ENCODE data around the gene EZR. TPM values are rescaled to one million over a fixed set of nuclear protein-coding genes. Genes with fewer than 3 reads are reported as not detected.

Gene EZR
- polyA plus RNA-seq, 3 donors: 68.1 to 95.8 (median 86.3) TPM

Small RNAs within 50 kb of the gene (small RNA-seq; reads per million reads assigned to genes)
- not detected for gene MIR3918 (ENCODE audit: insufficient read length, low read depth)

Other genes with a start within 250 kb of the EZR start
- gene DYNLT1, start 174.6 kb downstream of the EZR start, polyA plus RNA-seq: 100 to 1,000 TPM; 248 to 287 (median 286) TPM
- gene SYTL3, start 169.3 kb downstream of the EZR start, polyA plus RNA-seq: 10 to 100 TPM; 14.6 to 18.7 (median 14.8) TPM
- gene RSPH3, start 180.8 kb upstream of the EZR start, polyA plus RNA-seq: 1 to 10 TPM; 2.8 to 9.6 (median 4.6) TPM
- gene TAGAP, start 225.6 kb upstream of the EZR start, polyA plus RNA-seq: 100 to 1,000 TPM in 1 of 3 donors, 10 to 100 TPM in 2; 51.9 to 299 (median 59.1) TPM